B cell (primary cell): ENCODE results near the gene ANXA10. TPM values are rescaled to one million over a fixed set of nuclear protein-coding genes. Genes with fewer than 3 reads are reported as not detected.
A peak's percentile ranks its signal among the peaks of the same experiment; 100 is the strongest.

ENCODE experiments used
- ATAC-seq: fragments of 200-7000 bp; cut with Tn5 transposase; one replicate; pipeline ENCODE4 v1.10.0; 2021; ENCODE audit warnings: low read depth, mild to moderate bottlenecking, moderate number of reproducible peaks, moderate library complexity
- CTCF ChIA-PET: fragments of 350-600 bp; sonication (Branson Sonifier 250); formaldehyde crosslinking; loops from one replicate; lab custom pipeline; 2021; ENCODE audit warnings: antibody characterized with exemption, inconsistent platforms; lab: Charles Lee
- POLR2A ChIA-PET: fragments of 350-600 bp; sonication (Branson Sonifier 250); formaldehyde crosslinking; loops from one replicate; lab custom pipeline; 2021; ENCODE audit warnings: antibody characterized with exemption; lab: Charles Lee
- DNase-seq: peaks from one replicate; pipeline ENCODE4 v3.0.0; 2013
- H2AFZ ChIP-seq: 2 replicates; pipeline ENCODE4 v1.6.1; 2012; ENCODE audit warnings: mild to moderate bottlenecking, low read depth, low read length; ENCODE audit not compliant: insufficient read depth, poor library complexity, severe bottlenecking
- H3K27ac ChIP-seq, 2 donors: 1 replicate in 1 of 2; 2 replicates in 1 of 2; pipeline ENCODE4 v1.5.1; 2012 to 2013; ENCODE audit warnings: low read length in 2 of 2, mild to moderate bottlenecking in 2 of 2, moderate library complexity in 1 of 2
- H3K27me3 ChIP-seq, 4 experiments: fragments of 200-600 bp in 1 of 4; sonication (generic) in 1 of 4; replicated peaks in 1 of 4; 1 replicate in 2 of 4; 2 replicates in 2 of 4; pipeline versions ENCODE4 v1.6.1 to v1.7.0; 2013 to 2016; ENCODE audit warnings: low read length in 3 of 4, mild to moderate bottlenecking in 2 of 4, mixed read lengths in 1 of 4, moderate library complexity in 1 of 4; ENCODE audit not compliant: insufficient read depth in 4 of 4, control insufficient read depth in 3 of 4; ENCODE audit errors: control extremely low read depth in 1 of 4
- H3K36me3 ChIP-seq, 2 experiments: replicated peaks in 1 of 2; 1 replicate in 1 of 2; 2 replicates in 1 of 2; pipeline versions ENCODE4 v1.6.1 to v1.7.1; 2013; ENCODE audit warnings: low read length in 1 of 2; ENCODE audit not compliant: insufficient read depth in 2 of 2, control insufficient read depth in 1 of 2; ENCODE audit errors: control extremely low read depth in 1 of 2, extremely low read depth in 1 of 2
- H3K4me1 ChIP-seq, 2 donors: fragments of 200-600 bp in 1 of 2; sonication (generic) in 1 of 2; 1 replicate in 1 of 2; 2 replicates in 1 of 2; pipeline versions ENCODE4 v1.5.1 to v1.6.1; 2013 to 2017; ENCODE audit warnings: low read length in 2 of 2; ENCODE audit not compliant: control insufficient read depth in 2 of 2, insufficient read depth in 2 of 2
- H3K4me2 ChIP-seq: replicated peaks from 2 replicates; pipeline ENCODE3; 2012; ENCODE audit warnings: mild to moderate bottlenecking, low read depth, low read length; ENCODE audit not compliant: poor library complexity, severe bottlenecking
- H3K4me3 ChIP-seq, 5 experiments: fragments of 200-600 bp in 1 of 5; sonication (generic) in 1 of 5; 1 replicate in 3 of 5; 2 replicates in 2 of 5; pipeline versions ENCODE4 v1.5.1 to v1.7.0; 2011 to 2016; ENCODE audit warnings: low read length in 4 of 5, mild to moderate bottlenecking in 4 of 5, low read depth in 2 of 5, control low read depth in 1 of 5, moderate library complexity in 1 of 5; ENCODE audit not compliant: insufficient read depth in 1 of 5; ENCODE audit errors: control extremely low read depth in 1 of 5, extremely low read depth in 1 of 5
- H3K79me2 ChIP-seq: fragments of 200-600 bp; sonication (generic); one replicate; pipeline ENCODE4 v1.6.0; 2016; ENCODE audit warnings: low read length; ENCODE audit not compliant: control insufficient read depth, insufficient read depth
- H3K9ac ChIP-seq: fragments of 200-600 bp; sonication (generic); 2 replicates; pipeline ENCODE4 v1.6.1; 2017; ENCODE audit warnings: mild to moderate bottlenecking, low read length, moderate library complexity
- H3K9me3 ChIP-seq, 3 donors: one replicate each; pipeline versions ENCODE4 v1.6.1 to v1.7.1; 2013; ENCODE audit warnings: low read length in 2 of 3; ENCODE audit not compliant: control insufficient read depth in 2 of 3, insufficient read depth in 1 of 3; ENCODE audit errors: control extremely low read depth in 1 of 3
- H4K20me1 ChIP-seq: 2 replicates; pipeline ENCODE4 v1.6.0; 2012; ENCODE audit warnings: mild to moderate bottlenecking, low read length; ENCODE audit not compliant: insufficient read depth, control insufficient read depth, poor library complexity, severe bottlenecking
- H3K27ac Mint-ChIP-seq: one replicate; pipeline ENCODE4 v1.8.0; 2021; ENCODE audit warnings: mixed read lengths
- H3K27me3 Mint-ChIP-seq: one replicate; pipeline ENCODE4 v1.8.0; 2021; ENCODE audit warnings: mixed read lengths
- H3K4me1 Mint-ChIP-seq: one replicate; pipeline ENCODE4 v1.8.0; 2021; ENCODE audit warnings: mixed read lengths
- H3K4me3 Mint-ChIP-seq: one replicate; pipeline ENCODE4 v1.8.0; 2021; ENCODE audit warnings: mixed read lengths
- H3K9me3 Mint-ChIP-seq: one replicate; pipeline ENCODE4 v1.8.0; 2022; ENCODE audit warnings: mixed read lengths; ENCODE audit not compliant: insufficient read depth
- CTCF ChIP-seq: fragments of 200-600 bp; IDR thresholded peaks from one replicate; pipeline ENCODE4 v1.8.0; 2022; ENCODE audit warnings: antibody characterized with exemption, mild to moderate bottlenecking
- EZH2 ChIP-seq: IDR thresholded peaks from 2 replicates; pipeline ENCODE4 v1.6.1; 2012; ENCODE audit warnings: borderline replicate concordance, low read depth, mild to moderate bottlenecking, moderate library complexity, low read length; ENCODE audit not compliant: insufficient read depth, poor library complexity, severe bottlenecking
- WGBS: methylation state at CpG from one replicate; pipeline ENCODE4 v1.1.5; 2013; ENCODE audit warnings: missing lambda C conversion rate; ENCODE audit not compliant: insufficient coverage; 5-methylcytosine and 5-hydroxymethylcytosine counted together
- intact Hi-C: fragments of 100-400 bp; cut with micrococcal nuclease; formaldehyde crosslinking; loops from one replicate; pipeline ENCODE4 v1.10.0; 2022
- polyA plus RNA-seq: library from polyadenylated mRNA; depleted of rRNA; stranded (reverse); fragments of >200 nt; gene quantifications from 2 replicates; pipeline ENCODE4 v1.2.3, GENCODE V29; 2012
- total RNA-seq, 2 donors: library from RNA; stranded (reverse); fragments of 120-200 nt in 1 of 2; gene quantifications; 1 replicate in 1 of 2; 2 replicates in 1 of 2; pipeline versions ENCODE4 v1.2.3 to v1.2.4, GENCODE V29; 2013 to 2022

The ANXA10 gene
- total and polyA plus RNA-seq, 2 donors (not counting 1 experiment from before 2014, with no cell fraction given): not detected

DNA sequence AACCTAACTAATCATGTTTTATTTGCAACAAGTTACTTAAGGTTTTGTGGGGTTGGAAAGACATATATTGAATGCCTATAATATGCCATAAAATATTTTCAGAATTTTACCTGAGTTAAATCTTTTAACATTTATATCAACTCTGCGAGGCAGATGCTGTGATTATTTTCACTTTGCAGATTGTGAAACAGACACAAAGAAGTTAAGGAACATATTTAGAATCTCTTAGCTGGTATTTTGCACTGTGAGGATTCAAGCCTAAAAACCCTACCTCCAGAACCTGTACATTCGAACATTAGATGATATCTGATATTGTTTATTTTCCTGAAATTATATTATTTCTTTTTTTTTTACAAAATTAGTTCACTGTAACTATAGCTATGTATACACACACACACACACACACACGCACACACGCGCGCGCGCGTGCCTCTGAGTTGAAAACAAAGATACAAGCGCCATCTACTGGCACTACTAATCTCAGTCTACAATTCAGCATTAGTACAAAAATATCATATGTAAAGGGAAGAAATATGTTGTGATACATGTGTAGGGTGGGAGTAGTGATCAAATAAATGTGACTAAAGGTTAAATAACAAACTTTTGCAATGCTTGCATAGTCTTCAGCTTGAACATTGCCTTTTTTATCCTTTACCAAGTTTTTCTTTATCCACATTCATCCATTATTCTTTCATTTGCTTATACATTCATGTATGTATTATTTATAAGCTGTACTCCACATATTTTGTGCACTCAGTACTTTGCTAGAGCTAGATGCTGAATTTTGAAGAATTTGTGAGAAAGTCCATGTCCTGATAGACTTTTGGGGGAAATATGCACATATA is 61.5 kb downstream of the ANXA10 start:
- H3K79me2 ChIP-seq: no peaks in the 10 kb centered on the region
- intact Hi-C loops: no loop called here
- H3K9me3 Mint-ChIP-seq: no peaks in the 10 kb centered on the region
- no peak overlapping the region for H3K9ac ChIP-seq
- no peaks in the 10 kb centered on the region for H3K4me1 ChIP-seq
- H4K20me1 ChIP-seq: no peaks in the 10 kb centered on the region
- H3K4me1 Mint-ChIP-seq: peaks cover 2% of the 10 kb centered on the region
- H3K4me3 ChIP-seq: no peak overlapping the region
- peak overlapping the region; percentile 23 for H3K4me3 Mint-ChIP-seq
- H3K4me2 ChIP-seq: peak overlapping the region; percentile 47
- 0% methylated on average over 5 of the region's 10 CpGs for WGBS
- H3K36me3 ChIP-seq: no peaks in the 10 kb centered on the region
- ChIA-PET POLR2A (no interaction called here), CTCF (interaction anchor here (0.6 to 2.1 kb wide), 7 partner anchors 8 to 1131 kb away, joined by 3 to 6 read pairs (median 3); no protein-coding TSS in a partner anchor)
- DNase-seq (peak; percentile 57), ATAC-seq (peak; percentile 70)
- peaks cover 0 to 1% (median 0%) of the 10 kb centered on the region in 3 donors for H3K9me3 ChIP-seq
- H3K27ac ChIP-seq: no peak overlapping the region
- peak; percentile 71 for TF ChIP-seq CTCF
- TF ChIP-seq EZH2: no peak
- peaks cover 4% of the 10 kb centered on the region for H3K27me3 Mint-ChIP-seq
- H3K27me3 ChIP-seq: no peaks in the 10 kb centered on the region
- H3K27ac Mint-ChIP-seq: no peak overlapping the region
- peak overlapping the region; percentile 28 for H2AFZ ChIP-seq
